Stimulated activated CD4-positive, alpha-beta T cell treated with anti-CD3 and anti-CD28 coated beads, Interleukin-12 subunit alpha, Interleukin-12 subunit beta, amount 100 ng/mL, for 4 hours (primary cell): Measurements from ENCODE around the gene PYDC1.
"Not testable (repeated sequence)": the region's sequence is repeated elsewhere in the genome, so short reads cannot be mapped to it uniquely, and the experiment has no call there.

Source experiments
- DNase-seq: peaks from one replicate; pipeline ENCODE4 v3.0.0-alpha.2; 2020

The PYDC1 gene

GRCh38 chr16:31177136-31177535 is 39.8 kb downstream of the PYDC1 start:
- DNase-seq, result no peak

- DNase-seq, result not testable (repeated sequence)
Observed at GRCh38 chr16:31170048-31170447, 46.9 kb downstream of the PYDC1 start.

GRCh38 chr16:31168848-31169247 is 48.1 kb downstream of the PYDC1 start:
- no peak for DNase-seq

GRCh38 chr16:31167315-31167714 is 49.6 kb downstream of the PYDC1 start:
- DNase-seq, result no peak
